HUES48 (cell line): ENCODE measurements around the gene SSTR3.

ENCODE experiments used
- H3K27ac ChIP-seq: one replicate; pipeline ENCODE4 v1.7.0; 2013; ENCODE audit warnings: low read depth, low read length, inconsistent platforms
- H3K27me3 ChIP-seq: 2 replicates; pipeline ENCODE4 v1.6.1; 2013; ENCODE audit warnings: mild to moderate bottlenecking, low read length; ENCODE audit not compliant: control insufficient read depth, insufficient read depth
- H3K36me3 ChIP-seq: 2 replicates; pipeline ENCODE4 v1.6.1; 2013; ENCODE audit warnings: low read length; ENCODE audit not compliant: control insufficient read depth, insufficient read depth
- H3K4me1 ChIP-seq: 2 replicates; pipeline ENCODE4 v1.6.1; 2013; ENCODE audit warnings: mild to moderate bottlenecking, low read length; ENCODE audit not compliant: control insufficient read depth, insufficient read depth
- H3K4me3 ChIP-seq: 2 replicates; pipeline ENCODE4 v1.5.1; 2013; ENCODE audit warnings: mild to moderate bottlenecking, low read depth, low read length
- H3K9ac ChIP-seq: 2 replicates; pipeline ENCODE4 v1.6.1; 2013; ENCODE audit warnings: mild to moderate bottlenecking, low read depth, low read length, moderate library complexity
- H3K9me3 ChIP-seq: 2 replicates; pipeline ENCODE4 v1.6.1; 2013; ENCODE audit warnings: low read length; ENCODE audit not compliant: control insufficient read depth, insufficient read depth

Gene SSTR3

GRCh38 chr22:37225481-37225880 lies 13.2 kb upstream of the SSTR3 start:
- no peak overlapping the region for H3K4me3 ChIP-seq
- no peaks in the 10 kb centered on the region for H3K4me1 ChIP-seq
- no peak overlapping the region for H3K9ac ChIP-seq
- H3K27ac ChIP-seq: no peak overlapping the region
- H3K27me3 ChIP-seq: no peaks in the 10 kb centered on the region
- no peaks in the 10 kb centered on the region for H3K36me3 ChIP-seq
- no peaks in the 10 kb centered on the region for H3K9me3 ChIP-seq

GRCh38 chr22:37224757-37225420 lies 12.6 kb upstream of the SSTR3 start:
- H3K4me1 ChIP-seq: no peaks in the 10 kb centered on the region
- no peaks in the 10 kb centered on the region for H3K9me3 ChIP-seq
- no peak overlapping the region for H3K4me3 ChIP-seq
- H3K9ac ChIP-seq: no peak overlapping the region
- H3K27ac ChIP-seq: no peak overlapping the region
- H3K27me3 ChIP-seq: no peaks in the 10 kb centered on the region
- no peaks in the 10 kb centered on the region for H3K36me3 ChIP-seq

- Histone ChIP-seq H3K27ac (no peak overlapping the region), H3K4me1 (no peaks in the 10 kb centered on the region), H3K9me3 (no peaks in the 10 kb centered on the region), H3K36me3 (no peaks in the 10 kb centered on the region), H3K9ac (no peak overlapping the region), H3K4me3 (no peak overlapping the region), H3K27me3 (no peaks in the 10 kb centered on the region)
Measured at GRCh38 chr22:37223965-37224551, 11.8 kb upstream of the SSTR3 start.

GRCh38 chr22:37222440-37222971 lies 10.2 kb upstream of the SSTR3 start:
- no peaks in the 10 kb centered on the region for H3K36me3 ChIP-seq
- H3K4me3 ChIP-seq: no peak overlapping the region
- H3K27ac ChIP-seq: no peak overlapping the region
- H3K9me3 ChIP-seq: no peaks in the 10 kb centered on the region
- H3K9ac ChIP-seq: no peak overlapping the region
- no peaks in the 10 kb centered on the region for H3K27me3 ChIP-seq
- H3K4me1 ChIP-seq: no peaks in the 10 kb centered on the region

GRCh38 chr22:37221424-37222333 lies 9.4 kb upstream of the SSTR3 start:
- H3K36me3 ChIP-seq: no peaks in the 10 kb centered on the region
- no peaks in the 10 kb centered on the region for H3K4me1 ChIP-seq
- H3K27me3 ChIP-seq: no peaks in the 10 kb centered on the region
- no peak overlapping the region for H3K4me3 ChIP-seq
- H3K27ac ChIP-seq: no peak overlapping the region
- H3K9ac ChIP-seq: no peak overlapping the region
- H3K9me3 ChIP-seq: no peaks in the 10 kb centered on the region

GRCh38 chr22:37220543-37220981 lies 8.3 kb upstream of the SSTR3 start:
- Histone ChIP-seq H3K4me3 (no peak overlapping the region), H3K9me3 (no peaks in the 10 kb centered on the region), H3K9ac (no peak overlapping the region), H3K36me3 (no peaks in the 10 kb centered on the region), H3K27ac (no peak overlapping the region), H3K27me3 (no peaks in the 10 kb centered on the region), H3K4me1 (no peaks in the 10 kb centered on the region)

GRCh38 chr22:37219533-37219932 lies 7.3 kb upstream of the SSTR3 start:
- H3K27ac ChIP-seq: no peak overlapping the region
- no peaks in the 10 kb centered on the region for H3K4me1 ChIP-seq
- no peaks in the 10 kb centered on the region for H3K27me3 ChIP-seq

GRCh38 chr22:37218771-37219411 lies 6.6 kb upstream of the SSTR3 start:
- no peak overlapping the region for H3K9ac ChIP-seq
- H3K27ac ChIP-seq: no peak overlapping the region
- H3K4me1 ChIP-seq: no peaks in the 10 kb centered on the region

More at GRCh38 chr22:37219533-37219932, 7.3 kb upstream of the SSTR3 start:
- H3K9me3 ChIP-seq: no peaks in the 10 kb centered on the region
- no peak overlapping the region for H3K4me3 ChIP-seq
- no peaks in the 10 kb centered on the region for H3K36me3 ChIP-seq
- H3K9ac ChIP-seq: no peak overlapping the region

GRCh38 chr22:37218399-37218770 lies 6.1 kb upstream of the SSTR3 start:
- no peak overlapping the region for H3K27ac ChIP-seq
- no peaks in the 10 kb centered on the region for H3K9me3 ChIP-seq
- H3K36me3 ChIP-seq: no peaks in the 10 kb centered on the region
- H3K9ac ChIP-seq: no peak overlapping the region
- no peak overlapping the region for H3K4me3 ChIP-seq
- H3K27me3 ChIP-seq: no peaks in the 10 kb centered on the region
- no peaks in the 10 kb centered on the region for H3K4me1 ChIP-seq

More at GRCh38 chr22:37218771-37219411, 6.6 kb upstream of the SSTR3 start:
- Histone ChIP-seq H3K4me3 (no peak overlapping the region), H3K36me3 (no peaks in the 10 kb centered on the region), H3K9me3 (no peaks in the 10 kb centered on the region), H3K27me3 (no peaks in the 10 kb centered on the region)

GRCh38 chr22:37215890-37216289 lies 3.6 kb upstream of the SSTR3 start:
- Histone ChIP-seq H3K36me3 (no peaks in the 10 kb centered on the region), H3K27ac (no peak overlapping the region), H3K4me3 (no peak overlapping the region), H3K9me3 (no peaks in the 10 kb centered on the region), H3K4me1 (peaks cover 5% of the 10 kb centered on the region; the same call in 1 of the 2 replicates), H3K27me3 (no peaks in the 10 kb centered on the region), H3K9ac (no peak overlapping the region)
